Neural progenitor cell (in vitro differentiated cells): Measurements from ENCODE around the gene LDHAL6B. TPM values are rescaled to one million over a fixed set of nuclear protein-coding genes. Genes with fewer than 3 reads are reported as not detected.

Experiments used
- DNase-seq: peaks from one replicate; pipeline ENCODE4 v3.0.0-alpha.2; 2016; ENCODE audit warnings: low spot score
- H2AFZ ChIP-seq: fragments of 200-600 bp; sonication (generic); replicated peaks from 2 replicates; pipeline ENCODE4 v1.6.1; 2016; ENCODE audit warnings: antibody characterized with exemption
- H3F3A ChIP-seq: fragments of 200-600 bp; sonication (generic); 2 replicates; pipeline ENCODE4 v1.6.1; 2016; ENCODE audit warnings: antibody characterized with exemption, low read depth
- H3K27ac ChIP-seq: fragments of 200-600 bp; sonication (generic); 2 replicates; pipeline ENCODE4 v1.5.1; 2016; ENCODE audit warnings: mild to moderate bottlenecking
- H3K27me3 ChIP-seq: fragments of 200-600 bp; sonication (generic); 2 replicates; pipeline ENCODE4 v1.6.1; 2016; ENCODE audit warnings: mild to moderate bottlenecking, moderate library complexity
- H3K36me3 ChIP-seq: fragments of 200-600 bp; sonication (generic); 2 replicates; pipeline ENCODE4 v1.5.1; 2016
- H3K4me1 ChIP-seq: fragments of 200-600 bp; sonication (generic); 2 replicates; pipeline ENCODE4 v1.6.1; 2016; ENCODE audit warnings: mixed run types
- H3K4me2 ChIP-seq: fragments of 200-600 bp; sonication (generic); 2 replicates; pipeline ENCODE4 v1.6.1; 2016
- H3K4me3 ChIP-seq: fragments of 200-600 bp; sonication (generic); 2 replicates; pipeline ENCODE4 v1.5.1; 2016
- H3K79me2 ChIP-seq: fragments of 200-600 bp; sonication (generic); 2 replicates; pipeline ENCODE4 v1.6.1; 2016; ENCODE audit warnings: low read depth
- H3K9ac ChIP-seq: fragments of 200-600 bp; sonication (generic); 2 replicates; pipeline ENCODE4 v1.6.1; 2016
- H3K9me3 ChIP-seq: fragments of 200-600 bp; sonication (generic); 2 replicates; pipeline ENCODE4 v1.5.1; 2016; ENCODE audit warnings: low read depth
- H4K20me1 ChIP-seq: fragments of 200-600 bp; sonication (generic); 2 replicates; pipeline ENCODE4 v1.6.1; 2016; ENCODE audit warnings: low read depth
- H3K27ac Mint-ChIP-seq: 3 replicates; pipeline ENCODE4 v1.8.0; 2021; ENCODE audit warnings: mixed read lengths
- H3K27me3 Mint-ChIP-seq: 2 replicates; pipeline ENCODE4 v1.8.0; 2022; ENCODE audit warnings: low read depth, mild to moderate bottlenecking, inconsistent platforms, moderate library complexity, mixed read lengths; ENCODE audit not compliant: insufficient read depth
- H3K36me3 Mint-ChIP-seq: 3 replicates; pipeline ENCODE4 v1.8.0; 2021; ENCODE audit warnings: mixed read lengths
- H3K4me1 Mint-ChIP-seq: 3 replicates; pipeline ENCODE4 v1.8.0; 2021; ENCODE audit warnings: mixed read lengths
- H3K4me3 Mint-ChIP-seq: 3 replicates; pipeline ENCODE4 v1.8.0; 2021; ENCODE audit warnings: mild to moderate bottlenecking, moderate library complexity, mixed read lengths
- H3K9me3 Mint-ChIP-seq: 3 replicates; pipeline ENCODE4 v1.8.0; 2020; ENCODE audit warnings: mixed read lengths
- EZH2 ChIP-seq: fragments of 200-600 bp; sonication (generic); IDR thresholded peaks from 2 replicates; pipeline ENCODE4 v1.6.1; 2017; ENCODE audit warnings: antibody characterized with exemption, mild to moderate bottlenecking, moderate library complexity
- EZH2phosphoT487 ChIP-seq: fragments of 200-600 bp; sonication (generic); IDR thresholded peaks from 2 replicates; pipeline ENCODE4 v1.6.1; 2017; ENCODE audit warnings: antibody characterized with exemption
- total RNA-seq: library from RNA; depleted of rRNA; stranded (reverse); fragments of >200 nt; gene quantifications from 2 replicates; pipeline ENCODE4 v1.2.3, GENCODE V29; 2015; ENCODE audit warnings: low replicate concordance
- TF ChIP-seq, protein P1 (sequence below): fragments of 200-600 bp; sonication (generic); IDR thresholded peaks from 2 replicates; pipeline ENCODE4 v1.5.1; 2017; ENCODE audit warnings: antibody characterized with exemption, mild to moderate bottlenecking

LDHAL6B gene
- total RNA-seq, 1 donor from 2014 or later, result not detected

- no peaks in the 10 kb centered on the region for H3K27me3 ChIP-seq
- H3K4me2 ChIP-seq, result no peak overlapping the region
- H2AFZ ChIP-seq, result no peak overlapping the region
- no peak overlapping the region for H3K27ac ChIP-seq
- no peak for TF ChIP-seq EZH2phosphoT487
- TF ChIP-seq, protein P1, sequence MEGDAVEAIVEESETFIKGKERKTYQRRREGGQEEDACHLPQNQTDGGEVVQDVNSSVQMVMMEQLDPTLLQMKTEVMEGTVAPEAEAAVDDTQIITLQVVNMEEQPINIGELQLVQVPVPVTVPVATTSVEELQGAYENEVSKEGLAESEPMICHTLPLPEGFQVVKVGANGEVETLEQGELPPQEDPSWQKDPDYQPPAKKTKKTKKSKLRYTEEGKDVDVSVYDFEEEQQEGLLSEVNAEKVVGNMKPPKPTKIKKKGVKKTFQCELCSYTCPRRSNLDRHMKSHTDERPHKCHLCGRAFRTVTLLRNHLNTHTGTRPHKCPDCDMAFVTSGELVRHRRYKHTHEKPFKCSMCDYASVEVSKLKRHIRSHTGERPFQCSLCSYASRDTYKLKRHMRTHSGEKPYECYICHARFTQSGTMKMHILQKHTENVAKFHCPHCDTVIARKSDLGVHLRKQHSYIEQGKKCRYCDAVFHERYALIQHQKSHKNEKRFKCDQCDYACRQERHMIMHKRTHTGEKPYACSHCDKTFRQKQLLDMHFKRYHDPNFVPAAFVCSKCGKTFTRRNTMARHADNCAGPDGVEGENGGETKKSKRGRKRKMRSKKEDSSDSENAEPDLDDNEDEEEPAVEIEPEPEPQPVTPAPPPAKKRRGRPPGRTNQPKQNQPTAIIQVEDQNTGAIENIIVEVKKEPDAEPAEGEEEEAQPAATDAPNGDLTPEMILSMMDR, result no peak
- no peaks in the 10 kb centered on the region for H3K79me2 ChIP-seq
- no peaks in the 10 kb centered on the region for H3K36me3 ChIP-seq
- DNase-seq, result no peak
- Mint-ChIP-seq H3K27ac (no peak overlapping the region), H3K9me3 (no peaks in the 10 kb centered on the region), H3K36me3 (peaks cover 13% of the 10 kb centered on the region), H3K27me3 (no peaks in the 10 kb centered on the region), H3K4me1 (peaks cover 5% of the 10 kb centered on the region), H3K4me3 (no peak overlapping the region)
- H3K9me3 ChIP-seq, result no peaks in the 10 kb centered on the region
- no peaks in the 10 kb centered on the region for H3K4me1 ChIP-seq
- H4K20me1 ChIP-seq, result no peaks in the 10 kb centered on the region
- no peak overlapping the region for H3K9ac ChIP-seq
- H3F3A ChIP-seq, result no peaks in the 10 kb centered on the region
- no peak overlapping the region for H3K4me3 ChIP-seq
Observed at GRCh38 chr15:59223736-59224135, 17.1 kb downstream of the LDHAL6B start.

DNA sequence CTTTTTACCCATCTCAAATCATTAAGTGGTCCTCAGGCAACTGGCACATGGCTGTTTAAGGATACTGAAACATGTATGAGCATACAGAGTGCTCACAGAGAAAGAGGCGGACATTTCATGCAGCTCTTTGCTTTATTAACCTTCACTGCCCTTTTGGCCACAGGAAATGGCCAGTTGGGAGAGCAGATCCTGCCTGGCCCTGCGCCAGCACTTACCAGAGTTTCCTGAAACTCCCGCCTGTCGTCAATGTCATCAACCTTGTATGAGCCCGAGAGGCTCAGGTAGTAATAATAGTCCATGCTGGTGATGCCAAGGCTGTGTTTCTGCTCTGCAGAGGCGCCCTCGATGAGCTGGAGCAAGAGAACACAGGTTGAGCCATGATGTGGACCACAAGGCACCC, 17.8 kb downstream of the LDHAL6B start:
- Histone ChIP-seq H3K4me2 (no peak overlapping the region), H3K9ac (no peak overlapping the region), H3K4me3 (no peak overlapping the region), H3K79me2 (no peaks in the 10 kb centered on the region), H3K27ac (no peak overlapping the region), H2AFZ (no peak overlapping the region), H3K36me3 (no peaks in the 10 kb centered on the region), H3F3A (no peaks in the 10 kb centered on the region), H3K27me3 (no peaks in the 10 kb centered on the region), H3K9me3 (no peaks in the 10 kb centered on the region), H4K20me1 (no peaks in the 10 kb centered on the region), H3K4me1 (no peaks in the 10 kb centered on the region)
- TF ChIP-seq, protein P1, result no peak
- TF ChIP-seq EZH2phosphoT487 (no peak), EZH2 (no peak)
- no peaks in the 10 kb centered on the region for H3K27me3 Mint-ChIP-seq
- peaks cover 5% of the 10 kb centered on the region for H3K4me1 Mint-ChIP-seq
- no peak overlapping the region for H3K27ac Mint-ChIP-seq
- no peaks in the 10 kb centered on the region for H3K9me3 Mint-ChIP-seq
- DNase-seq, result no peak
- no peak overlapping the region for H3K4me3 Mint-ChIP-seq
- H3K36me3 Mint-ChIP-seq, result peaks cover 13% of the 10 kb centered on the region

DNA sequence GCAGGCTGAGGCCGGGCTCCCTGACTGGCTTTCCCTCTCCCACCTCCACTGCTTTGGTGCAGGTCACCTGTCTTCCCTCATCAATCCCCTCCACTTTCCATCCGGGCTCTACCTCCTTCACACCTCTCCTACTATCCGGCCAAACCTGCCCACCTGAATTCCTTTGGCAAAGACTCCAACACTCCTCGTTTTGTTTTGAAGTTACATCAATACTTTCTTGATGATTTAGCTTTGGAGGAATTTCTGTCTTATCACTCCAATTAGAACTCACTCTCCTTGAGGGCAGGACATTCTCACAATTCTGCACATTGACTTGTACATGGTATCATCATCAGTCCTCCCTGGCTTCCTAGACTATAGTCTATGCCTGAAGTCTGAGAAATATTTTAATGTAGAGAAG, 20.4 kb downstream of the LDHAL6B start:
- TF ChIP-seq EZH2phosphoT487, result no peak
- TF ChIP-seq, protein P1, result no peak
- no peak for TF ChIP-seq EZH2
- Histone ChIP-seq H3K9me3 (no peaks in the 10 kb centered on the region), H4K20me1 (no peaks in the 10 kb centered on the region), H3F3A (no peaks in the 10 kb centered on the region), H3K4me1 (no peaks in the 10 kb centered on the region), H3K4me2 (no peak overlapping the region), H3K36me3 (no peaks in the 10 kb centered on the region), H3K27me3 (no peaks in the 10 kb centered on the region), H3K9ac (no peak overlapping the region), H3K4me3 (no peak overlapping the region), H2AFZ (no peak overlapping the region), H3K79me2 (no peaks in the 10 kb centered on the region), H3K27ac (no peak overlapping the region)
- H3K27me3 Mint-ChIP-seq, result no peaks in the 10 kb centered on the region
- H3K9me3 Mint-ChIP-seq, result no peaks in the 10 kb centered on the region
- H3K4me3 Mint-ChIP-seq, result no peak overlapping the region
- H3K4me1 Mint-ChIP-seq, result peaks cover 5% of the 10 kb centered on the region
- no peak for DNase-seq
- H3K36me3 Mint-ChIP-seq, result peaks cover 8% of the 10 kb centered on the region
- no peak overlapping the region for H3K27ac Mint-ChIP-seq

- no peak overlapping the region for H3K9ac ChIP-seq
- Mint-ChIP-seq H3K36me3 (peaks cover 4% of the 10 kb centered on the region), H3K4me1 (peaks cover 5% of the 10 kb centered on the region), H3K9me3 (no peaks in the 10 kb centered on the region), H3K27ac (no peak overlapping the region), H3K4me3 (no peak overlapping the region), H3K27me3 (no peaks in the 10 kb centered on the region)
- H3K79me2 ChIP-seq, result no peaks in the 10 kb centered on the region
- no peak overlapping the region for H3K4me3 ChIP-seq
- H3K36me3 ChIP-seq, result no peaks in the 10 kb centered on the region
- H3K27me3 ChIP-seq, result no peaks in the 10 kb centered on the region
- H3K27ac ChIP-seq, result no peak overlapping the region
- no peak overlapping the region for H3K4me2 ChIP-seq
- H3K9me3 ChIP-seq, result no peaks in the 10 kb centered on the region
- H2AFZ ChIP-seq, result no peak overlapping the region
- H3F3A ChIP-seq, result no peaks in the 10 kb centered on the region
- TF ChIP-seq EZH2phosphoT487, result no peak
- no peak for TF ChIP-seq EZH2
- TF ChIP-seq, protein P1, result no peak
- no peak for DNase-seq
- no peaks in the 10 kb centered on the region for H3K4me1 ChIP-seq
- no peaks in the 10 kb centered on the region for H4K20me1 ChIP-seq
Observed at GRCh38 chr15:59229015-59229414, 22.4 kb downstream of the LDHAL6B start.
